C4-2B (cell line): ENCODE results near the gene MAP3K15.

Source experiments
- CTCF ChIP-seq: fragments of 450-650 bp; conservative IDR thresholded peaks from 2 replicates; pipeline ENCODE4 v1.5.1; 2017; ENCODE audit warnings: mild to moderate bottlenecking
- ZFX ChIP-seq: fragments of 450-650 bp; IDR thresholded peaks from 2 replicates; pipeline ENCODE4 v1.6.1; 2017

GRCh38 chrX:19388064-19388679 is 127.1 kb downstream of the MAP3K15 start:
- TF ChIP-seq CTCF (no peak), ZFX (no peak)
